BJ (cell line): ENCODE results near the gene CASP7. TPM values are rescaled to one million over a fixed set of nuclear protein-coding genes. Genes with fewer than 3 reads are reported as not detected.

Experiments used
- CTCF ChIA-PET: fragments of 350-600 bp; formaldehyde crosslinking; extraction: SDS; loops from one replicate; lab custom pipeline; 2021; ENCODE audit warnings: antibody characterized with exemption, inconsistent platforms; lab: Yijun Ruan, JAX
- POLR2A ChIA-PET: fragments of 300-600 bp; sonication (Branson Sonifier 250); formaldehyde crosslinking; extraction: SDS; loops from one replicate; lab custom pipeline; 2021; ENCODE audit warnings: antibody characterized with exemption; lab: Charles Lee
- DNase-seq: peaks from one replicate; pipeline ENCODE4 v3.0.0-alpha.2; 2011; ENCODE audit warnings: low read depth
- H3K27me3 ChIP-seq: 2 replicates; pipeline ENCODE4 v1.6.0; 2011; ENCODE audit warnings: low read length; ENCODE audit not compliant: control insufficient read depth, insufficient read depth
- H3K36me3 ChIP-seq: 2 replicates; pipeline ENCODE4 v1.5.1; 2011; ENCODE audit warnings: low read length; ENCODE audit not compliant: control insufficient read depth, insufficient read depth
- H3K4me3 ChIP-seq: 2 replicates; pipeline ENCODE4 v1.5.1; 2011; ENCODE audit warnings: low read depth, mild to moderate bottlenecking, control low read depth, low read length
- polyA plus RNA-seq: library from polyadenylated mRNA; depleted of rRNA; stranded (reverse); fragments of >200 nt; gene quantifications from 2 replicates; pipeline ENCODE4 v1.2.3, GENCODE V29; 2011
- TF ChIP-seq, protein P1 (sequence below): IDR thresholded peaks from 2 replicates; pipeline ENCODE4 v1.5.1; 2011; ENCODE audit warnings: low read depth, mild to moderate bottlenecking, control low read depth, inconsistent platforms, low read length, moderate library complexity; ENCODE audit not compliant: insufficient read depth

Gene CASP7
- polyA plus RNA-seq, 1 experiment = 22.9 TPM

DNA sequence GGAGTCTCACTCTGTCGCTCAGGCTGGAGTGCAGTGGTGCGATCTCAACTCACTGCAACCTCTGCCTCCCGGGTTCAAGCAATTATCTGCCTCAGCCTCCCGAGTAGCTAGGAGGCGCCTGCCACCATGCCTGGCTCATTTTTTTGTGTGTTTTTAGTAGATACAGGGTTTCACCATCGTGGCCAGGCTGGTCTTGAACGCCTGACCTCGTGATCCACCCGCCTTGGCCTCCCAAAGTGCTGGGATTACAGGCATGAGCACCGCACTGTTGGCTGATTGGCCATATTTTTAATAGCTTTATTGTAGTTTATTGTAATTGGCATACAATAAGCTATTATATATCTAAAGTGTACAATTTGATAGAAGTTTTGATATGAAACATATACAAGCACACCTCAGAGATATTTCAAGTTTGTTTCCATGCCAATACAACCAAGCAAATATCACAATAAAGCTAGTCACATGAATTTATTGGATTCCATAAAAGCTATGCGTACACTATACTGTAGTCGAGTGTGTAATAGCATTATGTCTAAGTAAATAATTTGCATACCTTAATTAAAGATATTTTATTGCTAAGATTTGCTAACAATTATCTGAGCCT is 77.3 kb downstream of the CASP7 start:
- CTCF ChIA-PET = interaction anchor here (0.6 to 1.3 kb wide), 4 partner anchors 14 to 659 kb away, joined by 3 read pairs; no protein-coding TSS in a partner anchor
- TF ChIP-seq, protein P1, sequence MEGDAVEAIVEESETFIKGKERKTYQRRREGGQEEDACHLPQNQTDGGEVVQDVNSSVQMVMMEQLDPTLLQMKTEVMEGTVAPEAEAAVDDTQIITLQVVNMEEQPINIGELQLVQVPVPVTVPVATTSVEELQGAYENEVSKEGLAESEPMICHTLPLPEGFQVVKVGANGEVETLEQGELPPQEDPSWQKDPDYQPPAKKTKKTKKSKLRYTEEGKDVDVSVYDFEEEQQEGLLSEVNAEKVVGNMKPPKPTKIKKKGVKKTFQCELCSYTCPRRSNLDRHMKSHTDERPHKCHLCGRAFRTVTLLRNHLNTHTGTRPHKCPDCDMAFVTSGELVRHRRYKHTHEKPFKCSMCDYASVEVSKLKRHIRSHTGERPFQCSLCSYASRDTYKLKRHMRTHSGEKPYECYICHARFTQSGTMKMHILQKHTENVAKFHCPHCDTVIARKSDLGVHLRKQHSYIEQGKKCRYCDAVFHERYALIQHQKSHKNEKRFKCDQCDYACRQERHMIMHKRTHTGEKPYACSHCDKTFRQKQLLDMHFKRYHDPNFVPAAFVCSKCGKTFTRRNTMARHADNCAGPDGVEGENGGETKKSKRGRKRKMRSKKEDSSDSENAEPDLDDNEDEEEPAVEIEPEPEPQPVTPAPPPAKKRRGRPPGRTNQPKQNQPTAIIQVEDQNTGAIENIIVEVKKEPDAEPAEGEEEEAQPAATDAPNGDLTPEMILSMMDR = no peak
- no peak for DNase-seq
- no peaks in the 10 kb centered on the region for H3K36me3 ChIP-seq
- no peak overlapping the region for H3K4me3 ChIP-seq
- H3K27me3 ChIP-seq = no peaks in the 10 kb centered on the region
- POLR2A ChIA-PET = no interaction called here

GRCh38 chr10:113762083-113762482 is 82.4 kb downstream of the CASP7 start:
- DNase-seq = no peak
- POLR2A ChIA-PET = no interaction called here
- TF ChIP-seq, protein P1 = no peak

DNA sequence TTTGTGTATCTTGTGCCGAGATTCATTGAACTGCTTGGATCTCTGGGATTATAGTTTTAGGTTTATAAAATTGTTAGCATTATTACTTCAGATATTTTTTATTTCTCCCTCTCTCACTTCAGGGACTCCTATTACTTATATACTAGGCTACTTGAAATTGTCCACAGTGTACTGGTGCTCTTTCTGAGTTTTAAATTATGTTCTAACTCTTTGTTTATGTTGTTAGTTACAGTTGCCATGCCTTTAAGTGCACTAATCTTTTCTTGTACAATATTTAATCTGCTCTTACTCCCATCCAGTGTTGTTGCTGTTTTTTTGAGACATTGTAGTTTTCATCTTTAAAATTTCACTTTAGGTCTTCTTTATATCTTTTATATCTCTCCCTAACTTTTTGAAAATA is 84.9 kb downstream of the CASP7 start:
- CTCF ChIA-PET = no interaction called here
- Histone ChIP-seq H3K27me3 (peaks cover 4% of the 10 kb centered on the region), H3K4me3 (no peak overlapping the region), H3K36me3 (no peaks in the 10 kb centered on the region)
- POLR2A ChIA-PET = no interaction called here
- TF ChIP-seq, protein P1 = no peak
- no peak for DNase-seq

More at GRCh38 chr10:113762083-113762482, 82.4 kb downstream of the CASP7 start:
- CTCF ChIA-PET = no interaction called here
- Histone ChIP-seq H3K27me3 (no peaks in the 10 kb centered on the region), H3K4me3 (no peak overlapping the region), H3K36me3 (no peaks in the 10 kb centered on the region)

DNA sequence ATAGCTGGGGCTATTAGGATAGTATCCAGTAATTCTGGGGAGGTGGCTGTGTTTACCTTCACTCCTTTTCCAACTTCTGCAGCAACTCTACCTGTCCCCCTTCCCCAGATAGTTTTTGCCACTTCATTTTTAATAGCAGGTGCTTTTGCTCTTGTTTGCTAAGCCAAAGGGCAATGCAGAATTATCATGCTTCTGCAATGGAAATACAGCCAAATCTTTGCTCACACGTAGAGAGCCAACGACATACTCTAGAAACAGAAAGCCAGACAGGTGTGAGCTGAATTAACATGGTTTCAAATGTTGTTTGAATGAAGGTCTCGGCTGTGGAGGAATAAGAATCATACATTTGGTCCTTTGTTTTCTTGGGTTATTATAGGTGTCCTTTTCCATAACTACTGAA is 86.2 kb downstream of the CASP7 start:
- no peak overlapping the region for H3K4me3 ChIP-seq
- ChIA-PET POLR2A (no interaction called here), CTCF (interaction anchor here (1.2 kb wide), 1 partner anchor 232 kb away, joined by 3 read pairs; no protein-coding TSS in a partner anchor)
- no peaks in the 10 kb centered on the region for H3K36me3 ChIP-seq
- TF ChIP-seq, protein P1 = no peak
- no peak for DNase-seq
- peaks cover 12% of the 10 kb centered on the region for H3K27me3 ChIP-seq

DNA sequence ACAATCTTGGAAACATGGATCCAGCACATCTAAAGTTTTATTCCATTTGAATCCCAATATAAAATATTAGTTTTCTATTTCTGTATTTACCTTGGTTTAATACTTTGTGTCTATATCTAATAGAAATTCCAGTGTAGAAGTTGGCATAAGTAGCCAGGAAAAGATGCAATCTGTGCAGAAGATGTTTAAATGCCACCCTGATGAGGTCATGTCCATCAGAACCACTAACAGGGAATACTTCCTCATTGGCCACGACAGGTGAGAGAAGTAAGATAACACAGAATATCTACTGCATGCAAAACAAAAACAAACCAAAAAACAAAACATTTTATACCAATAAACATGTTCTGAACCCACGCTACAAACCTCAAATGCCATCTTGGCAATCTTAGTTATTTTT is 87.5 kb downstream of the CASP7 start:
- ChIA-PET CTCF (no interaction called here), POLR2A (no interaction called here)
- TF ChIP-seq, protein P1 = no peak
- no peak for DNase-seq
- H3K27me3 ChIP-seq = peaks cover 12% of the 10 kb centered on the region
- H3K4me3 ChIP-seq = no peak overlapping the region
- no peaks in the 10 kb centered on the region for H3K36me3 ChIP-seq
